A673 (cell line): ENCODE measurements around the gene PUDP. TPM values are rescaled to one million over a fixed set of nuclear protein-coding genes. Genes with fewer than 3 reads are reported as not detected.
"Not testable (repeated sequence)": the region's sequence is repeated elsewhere in the genome, so short reads cannot be mapped to it uniquely, and the experiment has no call there.

ENCODE experiments used
- BruUV-seq: library from RNA; stranded (reverse); fragments of 400-500 nt; replicated peaks from 2 replicates; lab custom pipeline; 2021; lab: Mats Ljungman, UMichigan
- CTCF ChIA-PET: fragments of 300-600 bp; sonication (Branson Sonifier 250); formaldehyde crosslinking; loops from one replicate; lab custom pipeline; 2022; ENCODE audit warnings: antibody characterized with exemption; lab: Charles Lee
- POLR2A ChIA-PET: fragments of 300-600 bp; sonication (Branson Sonifier 250); formaldehyde crosslinking; loops from one replicate; lab custom pipeline; 2022; ENCODE audit warnings: antibody characterized with exemption; ENCODE audit not compliant: low non-redundant PET; lab: Charles Lee
- DNase-seq: peaks from one replicate; pipeline ENCODE4 v3.0.0-alpha.2; 2015; ENCODE audit warnings: low spot score
- H3K27ac ChIP-seq: fragments of 200-600 bp; sonication (generic); 2 replicates; pipeline ENCODE4 v1.5.1; 2016; ENCODE audit warnings: mixed run types, low read depth, mild to moderate bottlenecking, mixed read lengths, antibody characterized with exemption, low read length; ENCODE audit not compliant: poor library complexity, severe bottlenecking
- H3K27me3 ChIP-seq: fragments of 200-600 bp; sonication (generic); replicated peaks from 2 replicates; pipeline ENCODE4 v1.6.1; 2017; ENCODE audit warnings: mixed run types, low read depth, mild to moderate bottlenecking, mixed read lengths, antibody characterized with exemption, low read length; ENCODE audit not compliant: insufficient read depth, poor library complexity
- H3K36me3 ChIP-seq: fragments of 200-600 bp; sonication (generic); 2 replicates; pipeline ENCODE4 v1.6.1; 2016; ENCODE audit warnings: mixed run types, mild to moderate bottlenecking, mixed read lengths, antibody characterized with exemption, low read length; ENCODE audit not compliant: insufficient read depth, poor library complexity, severe bottlenecking
- H3K4me1 ChIP-seq: fragments of 200-600 bp; sonication (generic); 2 replicates; pipeline ENCODE4 v1.6.1; 2017; ENCODE audit warnings: mixed run types, mild to moderate bottlenecking, mixed read lengths, antibody characterized with exemption, low read length; ENCODE audit not compliant: insufficient read depth, poor library complexity, severe bottlenecking
- H3K4me3 ChIP-seq: fragments of 200-600 bp; sonication (generic); 2 replicates; pipeline ENCODE4 v1.5.1; 2016; ENCODE audit warnings: low read depth, mixed run types, mild to moderate bottlenecking, mixed read lengths, low read length; ENCODE audit not compliant: poor library complexity, severe bottlenecking
- H3K9me3 ChIP-seq: fragments of 200-600 bp; sonication (generic); 2 replicates; pipeline ENCODE4 v1.6.1; 2016; ENCODE audit warnings: mixed run types, low read depth, mild to moderate bottlenecking, mixed read lengths, antibody characterized with exemption, low read length; ENCODE audit not compliant: poor library complexity, severe bottlenecking
- CTCF ChIP-seq: fragments of 300-800, 200-600 bp; sonication (generic); conservative IDR thresholded peaks from 2 replicates; pipeline ENCODE4 v1.5.1; 2017; ENCODE audit warnings: low read depth, mild to moderate bottlenecking, antibody characterized with exemption, low read length, moderate library complexity, mixed read lengths
- EZH2 ChIP-seq: fragments of 200-600 bp; sonication (generic); IDR thresholded peaks from 2 replicates; pipeline ENCODE4 v1.6.1; 2017; ENCODE audit warnings: borderline replicate concordance, low read depth, mild to moderate bottlenecking, mixed read lengths, antibody characterized with exemption, low read length; ENCODE audit not compliant: poor library complexity, severe bottlenecking
- intact Hi-C: fragments of 100-400 bp; cut with micrococcal nuclease; formaldehyde crosslinking; loops from one replicate; pipeline ENCODE4 v1.10.0; 2022; ENCODE audit not compliant: unreplicated experiment
- total RNA-seq: library from RNA; stranded (reverse); gene quantifications from 2 replicates; pipeline ENCODE4 v1.2.3, GENCODE V29; 2021

PUDP gene
- total RNA-seq, 1 experiment from 2014 or later, result 17.6 TPM

- Histone ChIP-seq H3K9me3 (no peaks in the 10 kb centered on the region), H3K36me3 (no peaks in the 10 kb centered on the region), H3K27ac (no peak overlapping the region), H3K27me3 (no peaks in the 10 kb centered on the region), H3K4me3 (no peak overlapping the region), H3K4me1 (no peaks in the 10 kb centered on the region)
- BruUV-seq, result no TSS peak
- ChIA-PET CTCF (no interaction called here), POLR2A (no interaction called here)
- TF ChIP-seq EZH2 (no peak), CTCF (no peak)
- DNase-seq, result no peak
- intact Hi-C loops, result no loop called here
Observed at GRCh38 chrX:7184816-7185215, 36.9 kb upstream of the PUDP start.

GRCh38 chrX:7179446-7179845 is 31.5 kb upstream of the PUDP start:
- no peak for DNase-seq
- H3K27me3 ChIP-seq, result no peaks in the 10 kb centered on the region
- no peak overlapping the region for H3K4me3 ChIP-seq
- no TSS peak for BruUV-seq
- CTCF ChIA-PET, result no interaction called here
- no peaks in the 10 kb centered on the region for H3K9me3 ChIP-seq
- no peaks in the 10 kb centered on the region for H3K4me1 ChIP-seq
- H3K36me3 ChIP-seq, result no peaks in the 10 kb centered on the region
- intact Hi-C loops, result no loop called here
- TF ChIP-seq CTCF (no peak), EZH2 (no peak)
- H3K27ac ChIP-seq, result no peak overlapping the region
- POLR2A ChIA-PET, result no interaction called here

GRCh38 chrX:7178859-7179258 is 30.9 kb upstream of the PUDP start:
- H3K36me3 ChIP-seq, H3K4me3 ChIP-seq, CTCF ChIA-PET, POLR2A ChIA-PET, H3K27me3 ChIP-seq, H3K27ac ChIP-seq, DNase-seq, intact Hi-C loops, H3K9me3 ChIP-seq, BruUV-seq, H3K4me1 ChIP-seq: not testable (repeated sequence)

- H3K27ac ChIP-seq, result no peak overlapping the region
- no peaks in the 10 kb centered on the region for H3K9me3 ChIP-seq
- no TSS peak for BruUV-seq
- no peaks in the 10 kb centered on the region for H3K27me3 ChIP-seq
- intact Hi-C loops, result no loop called here
- ChIA-PET CTCF (no interaction called here), POLR2A (no interaction called here)
- H3K4me1 ChIP-seq, result no peaks in the 10 kb centered on the region
- TF ChIP-seq EZH2 (no peak), CTCF (peak; percentile 49)
- no peaks in the 10 kb centered on the region for H3K36me3 ChIP-seq
- H3K4me3 ChIP-seq, result no peak overlapping the region
- DNase-seq, result peak; percentile 33
Observed at GRCh38 chrX:7170898-7171297, 22.9 kb upstream of the PUDP start.
